GM23248 (cell line): ENCODE data around the gene SBK3.

ENCODE experiments used
- EZH2 ChIP-seq: fragments of 200-600 bp; sonication (generic); IDR thresholded peaks from 2 replicates; pipeline ENCODE4 v1.6.1; 2018; ENCODE audit warnings: antibody characterized with exemption, mild to moderate bottlenecking; ENCODE audit not compliant: insufficient read depth, poor library complexity, severe bottlenecking
- EZH2phosphoT487 ChIP-seq: fragments of 200-600 bp; sonication (generic); IDR thresholded peaks from 2 replicates; pipeline ENCODE4 v1.6.1; 2018; ENCODE audit warnings: antibody characterized with exemption, moderate library complexity, mild to moderate bottlenecking, low read depth; ENCODE audit not compliant: insufficient read depth

DNA sequence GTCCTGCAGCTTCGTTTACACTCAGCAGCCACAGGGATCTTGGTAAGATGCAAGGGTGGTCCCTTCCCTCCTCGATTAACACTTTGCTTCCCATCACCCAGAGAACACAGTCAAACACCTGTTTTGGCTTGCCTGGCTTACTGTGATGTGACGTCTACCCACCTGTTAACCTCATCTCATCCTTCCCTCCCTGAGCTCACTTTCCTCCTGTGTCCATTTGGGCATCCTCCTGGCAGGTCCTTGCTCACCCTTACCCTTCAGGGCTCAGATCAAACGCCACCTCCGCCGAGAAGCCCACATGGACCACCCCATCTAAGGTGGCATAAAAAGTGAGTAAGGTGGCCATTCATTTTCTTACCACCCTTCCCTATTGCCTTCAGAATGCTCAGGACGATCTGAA, 44.8 kb upstream of the SBK3 start:
- TF ChIP-seq EZH2, result no peak
- TF ChIP-seq EZH2phosphoT487, result no peak
